Measurements from ENCODE around the gene HES3. TPM values are rescaled to one million over a fixed set of nuclear protein-coding genes. Genes with fewer than 3 reads are reported as not detected.

The HES3 gene
- not detected in 3 replicates for total RNA-seq
- long read RNA-seq = 0 reads

GRCh38 chr1:6243993-6244392 is at the start of gene HES3:
HES3 (plus strand) TSS chr1:6244179; CDS start chr1:6244366, 187 bp downstream.
- DNase-seq (ENCODE audit: low spot score) = no peak
- peaks cover 15% of the 10 kb centered on the region for H3K4me1 Mint-ChIP-seq (ENCODE audit: low read depth)
- H3K9me3 Mint-ChIP-seq (ENCODE audit: low read depth) = no peaks in the 10 kb centered on the region
- TF ChIP-seq, protein P1, sequence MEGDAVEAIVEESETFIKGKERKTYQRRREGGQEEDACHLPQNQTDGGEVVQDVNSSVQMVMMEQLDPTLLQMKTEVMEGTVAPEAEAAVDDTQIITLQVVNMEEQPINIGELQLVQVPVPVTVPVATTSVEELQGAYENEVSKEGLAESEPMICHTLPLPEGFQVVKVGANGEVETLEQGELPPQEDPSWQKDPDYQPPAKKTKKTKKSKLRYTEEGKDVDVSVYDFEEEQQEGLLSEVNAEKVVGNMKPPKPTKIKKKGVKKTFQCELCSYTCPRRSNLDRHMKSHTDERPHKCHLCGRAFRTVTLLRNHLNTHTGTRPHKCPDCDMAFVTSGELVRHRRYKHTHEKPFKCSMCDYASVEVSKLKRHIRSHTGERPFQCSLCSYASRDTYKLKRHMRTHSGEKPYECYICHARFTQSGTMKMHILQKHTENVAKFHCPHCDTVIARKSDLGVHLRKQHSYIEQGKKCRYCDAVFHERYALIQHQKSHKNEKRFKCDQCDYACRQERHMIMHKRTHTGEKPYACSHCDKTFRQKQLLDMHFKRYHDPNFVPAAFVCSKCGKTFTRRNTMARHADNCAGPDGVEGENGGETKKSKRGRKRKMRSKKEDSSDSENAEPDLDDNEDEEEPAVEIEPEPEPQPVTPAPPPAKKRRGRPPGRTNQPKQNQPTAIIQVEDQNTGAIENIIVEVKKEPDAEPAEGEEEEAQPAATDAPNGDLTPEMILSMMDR (IDR thresholded peaks at IDR 0.05) = no peak
- H3K4me3 Mint-ChIP-seq (ENCODE audit: unreplicated experiment) = no peak within 1 kb of the TSS
- no peak within 1 kb of the TSS for H3K27ac Mint-ChIP-seq (ENCODE audit: unreplicated experiment)
- peaks cover 43% of the 10 kb centered on the region for H3K27me3 Mint-ChIP-seq (ENCODE audit: low read depth)
- no peaks in the 10 kb centered on the region for H3K36me3 Mint-ChIP-seq (ENCODE audit: low read depth)

GRCh38 chr1:6197746-6198427 is 46.1 kb upstream of the HES3 start:
- peak overlapping the region; percentile 93 for H3K4me3 Mint-ChIP-seq (ENCODE audit: unreplicated experiment)
- H3K36me3 Mint-ChIP-seq (ENCODE audit: low read depth) = peaks cover 11% of the 10 kb centered on the region
- no peak for DNase-seq (ENCODE audit: low spot score)
- peak overlapping the region; percentile 32 for H3K27ac Mint-ChIP-seq (ENCODE audit: unreplicated experiment)
- peaks cover 36% of the 10 kb centered on the region for H3K4me1 Mint-ChIP-seq (ENCODE audit: low read depth)
- TF ChIP-seq, protein P1 (IDR thresholded peaks at IDR 0.05) = no peak
- H3K27me3 Mint-ChIP-seq (ENCODE audit: low read depth) = no peaks in the 10 kb centered on the region
- no peaks in the 10 kb centered on the region for H3K9me3 Mint-ChIP-seq (ENCODE audit: low read depth)

DNA sequence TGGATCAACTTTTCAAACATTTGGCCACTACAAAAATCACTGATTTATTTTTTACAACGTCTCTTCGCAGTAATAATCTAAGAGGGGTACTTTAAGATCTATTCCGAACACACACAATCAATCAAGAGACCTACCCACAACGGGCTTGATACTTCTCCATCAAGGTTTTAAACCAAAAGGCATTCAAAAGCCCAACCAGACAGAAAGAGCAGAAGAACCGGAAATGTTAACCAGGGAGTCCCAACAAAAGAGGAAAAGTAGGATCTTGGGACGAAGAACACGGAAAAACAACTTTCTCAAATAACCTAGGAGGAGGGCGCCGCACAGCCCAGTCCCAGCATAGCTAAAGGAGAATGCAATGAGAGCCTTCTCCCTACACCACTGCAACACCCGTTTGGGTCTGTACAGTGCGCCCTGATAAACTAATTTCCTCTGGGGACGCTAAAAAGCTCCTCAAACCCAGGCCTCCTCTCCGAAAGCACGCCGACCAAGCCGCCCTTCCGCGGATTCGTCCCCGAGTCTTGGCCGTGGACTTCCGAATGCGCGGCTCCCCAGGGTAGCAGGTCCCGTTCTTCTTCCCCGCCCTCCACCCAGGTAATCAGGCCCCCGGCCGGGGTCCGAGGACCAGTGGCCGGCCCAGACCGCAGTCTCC is 45.2 kb upstream of the HES3 start:
- DNase-seq (ENCODE audit: low spot score) = no peak
- H3K9me3 Mint-ChIP-seq (ENCODE audit: low read depth) = no peaks in the 10 kb centered on the region
- peaks cover 9% of the 10 kb centered on the region for H3K36me3 Mint-ChIP-seq (ENCODE audit: low read depth)
- no peaks in the 10 kb centered on the region for H3K27me3 Mint-ChIP-seq (ENCODE audit: low read depth)
- peaks cover 36% of the 10 kb centered on the region for H3K4me1 Mint-ChIP-seq (ENCODE audit: low read depth)
- H3K4me3 Mint-ChIP-seq (ENCODE audit: unreplicated experiment) = peak overlapping the region; percentile 93
- peak overlapping the region; percentile 98 for H3K27ac Mint-ChIP-seq (ENCODE audit: unreplicated experiment)
- TF ChIP-seq, protein P1 (IDR thresholded peaks at IDR 0.05) = no peak

DNA sequence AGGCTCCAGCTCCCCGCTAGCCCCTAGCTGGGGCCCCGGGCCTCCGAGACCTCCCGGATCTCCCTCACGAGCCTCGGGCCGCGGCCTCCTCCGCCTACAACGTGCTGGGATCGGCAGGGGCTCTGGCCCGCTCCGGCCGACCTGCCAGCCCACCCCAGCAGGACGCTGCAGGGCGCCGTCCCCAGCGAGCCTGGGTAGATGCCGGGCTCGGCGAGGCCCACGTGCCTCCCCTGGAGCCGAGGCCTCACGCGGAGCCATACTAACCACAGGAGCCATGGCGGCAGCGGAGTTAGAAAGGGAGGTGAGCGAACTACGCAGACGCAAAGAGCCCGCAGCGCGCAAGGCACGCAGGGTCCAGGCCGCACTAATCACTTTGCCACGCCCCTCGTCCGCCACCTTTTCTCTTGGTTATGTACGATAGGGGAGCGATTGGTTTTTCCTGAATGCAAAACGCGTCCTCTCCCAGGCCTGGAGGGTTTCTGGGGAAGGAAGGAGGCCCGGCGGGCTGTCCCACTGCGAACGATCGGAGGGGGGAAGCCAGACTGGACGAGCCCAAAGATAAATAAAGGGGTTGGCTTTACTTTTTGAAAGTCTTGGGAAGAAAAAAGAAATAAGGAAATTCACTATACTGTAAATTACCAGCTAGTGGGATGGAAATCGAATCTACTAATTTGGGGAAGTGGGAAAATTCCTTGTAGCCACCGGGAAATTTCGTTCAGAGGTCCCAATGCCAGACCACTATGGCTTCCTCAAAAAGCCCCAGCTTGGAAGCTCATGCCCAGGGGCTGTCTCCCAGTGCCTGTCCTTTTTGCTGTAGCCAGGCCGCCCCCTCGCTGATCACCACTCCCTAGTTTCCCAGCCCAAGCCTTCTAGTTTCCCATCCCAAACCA is 44.4 kb upstream of the HES3 start, which contains the start of gene RPL22:
TSS of gene RPL22 (minus strand) at position 298 of the 890 bp plus-strand sequence. CDS start at position 276, 22 bp downstream.
- Mint-ChIP-seq H3K9me3 (ENCODE audit: low read depth) (no peaks in the 10 kb centered on the region), H3K27me3 (ENCODE audit: low read depth) (no peaks in the 10 kb centered on the region), H3K4me3 (ENCODE audit: unreplicated experiment) (peak within 1 kb of the TSS; percentile 93), H3K27ac (ENCODE audit: unreplicated experiment) (peak within 1 kb of the TSS; percentile 98), H3K4me1 (ENCODE audit: low read depth) (peaks cover 36% of the 10 kb centered on the region), H3K36me3 (ENCODE audit: low read depth) (peaks cover 9% of the 10 kb centered on the region)
- TF ChIP-seq, protein P1 (IDR thresholded peaks at IDR 0.05) = no peak
- peak; percentile 99 for DNase-seq (ENCODE audit: low spot score)
